B cell (primary cell): Measurements from ENCODE around the gene TMEM17. TPM values are rescaled to one million over a fixed set of nuclear protein-coding genes. Genes with fewer than 3 reads are reported as not detected.

ENCODE experiments used
- ATAC-seq: fragments of 200-7000 bp; cut with Tn5 transposase; one replicate; pipeline ENCODE4 v1.10.0; 2021; ENCODE audit warnings: low read depth, mild to moderate bottlenecking, moderate number of reproducible peaks, moderate library complexity
- CTCF ChIA-PET: fragments of 350-600 bp; sonication (Branson Sonifier 250); formaldehyde crosslinking; loops from one replicate; lab custom pipeline; 2021; ENCODE audit warnings: antibody characterized with exemption, inconsistent platforms; lab: Charles Lee
- POLR2A ChIA-PET: fragments of 350-600 bp; sonication (Branson Sonifier 250); formaldehyde crosslinking; loops from one replicate; lab custom pipeline; 2021; ENCODE audit warnings: antibody characterized with exemption; lab: Charles Lee
- DNase-seq: peaks from one replicate; pipeline ENCODE4 v3.0.0; 2013
- H2AFZ ChIP-seq: 2 replicates; pipeline ENCODE4 v1.6.1; 2012; ENCODE audit warnings: mild to moderate bottlenecking, low read depth, low read length; ENCODE audit not compliant: insufficient read depth, poor library complexity, severe bottlenecking
- H3K27ac ChIP-seq, 2 donors: 1 replicate in 1 of 2; 2 replicates in 1 of 2; pipeline ENCODE4 v1.5.1; 2012 to 2013; ENCODE audit warnings: low read length in 2 of 2, mild to moderate bottlenecking in 2 of 2, moderate library complexity in 1 of 2
- H3K27me3 ChIP-seq, 4 experiments: fragments of 200-600 bp in 1 of 4; sonication (generic) in 1 of 4; replicated peaks in 1 of 4; 1 replicate in 2 of 4; 2 replicates in 2 of 4; pipeline versions ENCODE4 v1.6.1 to v1.7.0; 2013 to 2016; ENCODE audit warnings: low read length in 3 of 4, mild to moderate bottlenecking in 2 of 4, mixed read lengths in 1 of 4, moderate library complexity in 1 of 4; ENCODE audit not compliant: insufficient read depth in 4 of 4, control insufficient read depth in 3 of 4; ENCODE audit errors: control extremely low read depth in 1 of 4
- H3K36me3 ChIP-seq, 2 experiments: replicated peaks in 1 of 2; 1 replicate in 1 of 2; 2 replicates in 1 of 2; pipeline versions ENCODE4 v1.6.1 to v1.7.1; 2013; ENCODE audit warnings: low read length in 1 of 2; ENCODE audit not compliant: insufficient read depth in 2 of 2, control insufficient read depth in 1 of 2; ENCODE audit errors: control extremely low read depth in 1 of 2, extremely low read depth in 1 of 2
- H3K4me1 ChIP-seq, 2 donors: fragments of 200-600 bp in 1 of 2; sonication (generic) in 1 of 2; 1 replicate in 1 of 2; 2 replicates in 1 of 2; pipeline versions ENCODE4 v1.5.1 to v1.6.1; 2013 to 2017; ENCODE audit warnings: low read length in 2 of 2; ENCODE audit not compliant: control insufficient read depth in 2 of 2, insufficient read depth in 2 of 2
- H3K4me2 ChIP-seq: replicated peaks from 2 replicates; pipeline ENCODE3; 2012; ENCODE audit warnings: mild to moderate bottlenecking, low read depth, low read length; ENCODE audit not compliant: poor library complexity, severe bottlenecking
- H3K4me3 ChIP-seq, 5 experiments: fragments of 200-600 bp in 1 of 5; sonication (generic) in 1 of 5; 1 replicate in 3 of 5; 2 replicates in 2 of 5; pipeline versions ENCODE4 v1.5.1 to v1.7.0; 2011 to 2016; ENCODE audit warnings: low read length in 4 of 5, mild to moderate bottlenecking in 4 of 5, low read depth in 2 of 5, control low read depth in 1 of 5, moderate library complexity in 1 of 5; ENCODE audit not compliant: insufficient read depth in 1 of 5; ENCODE audit errors: control extremely low read depth in 1 of 5, extremely low read depth in 1 of 5
- H3K79me2 ChIP-seq: fragments of 200-600 bp; sonication (generic); one replicate; pipeline ENCODE4 v1.6.0; 2016; ENCODE audit warnings: low read length; ENCODE audit not compliant: control insufficient read depth, insufficient read depth
- H3K9ac ChIP-seq: fragments of 200-600 bp; sonication (generic); 2 replicates; pipeline ENCODE4 v1.6.1; 2017; ENCODE audit warnings: mild to moderate bottlenecking, low read length, moderate library complexity
- H3K9me3 ChIP-seq, 3 donors: one replicate each; pipeline versions ENCODE4 v1.6.1 to v1.7.1; 2013; ENCODE audit warnings: low read length in 2 of 3; ENCODE audit not compliant: control insufficient read depth in 2 of 3, insufficient read depth in 1 of 3; ENCODE audit errors: control extremely low read depth in 1 of 3
- H4K20me1 ChIP-seq: 2 replicates; pipeline ENCODE4 v1.6.0; 2012; ENCODE audit warnings: mild to moderate bottlenecking, low read length; ENCODE audit not compliant: insufficient read depth, control insufficient read depth, poor library complexity, severe bottlenecking
- H3K27ac Mint-ChIP-seq: one replicate; pipeline ENCODE4 v1.8.0; 2021; ENCODE audit warnings: mixed read lengths
- H3K27me3 Mint-ChIP-seq: one replicate; pipeline ENCODE4 v1.8.0; 2021; ENCODE audit warnings: mixed read lengths
- H3K4me1 Mint-ChIP-seq: one replicate; pipeline ENCODE4 v1.8.0; 2021; ENCODE audit warnings: mixed read lengths
- H3K4me3 Mint-ChIP-seq: one replicate; pipeline ENCODE4 v1.8.0; 2021; ENCODE audit warnings: mixed read lengths
- H3K9me3 Mint-ChIP-seq: one replicate; pipeline ENCODE4 v1.8.0; 2022; ENCODE audit warnings: mixed read lengths; ENCODE audit not compliant: insufficient read depth
- EZH2 ChIP-seq: IDR thresholded peaks from 2 replicates; pipeline ENCODE4 v1.6.1; 2012; ENCODE audit warnings: borderline replicate concordance, low read depth, mild to moderate bottlenecking, moderate library complexity, low read length; ENCODE audit not compliant: insufficient read depth, poor library complexity, severe bottlenecking
- WGBS: methylation state at CpG from one replicate; pipeline ENCODE4 v1.1.5; 2013; ENCODE audit warnings: missing lambda C conversion rate; ENCODE audit not compliant: insufficient coverage; 5-methylcytosine and 5-hydroxymethylcytosine counted together
- intact Hi-C: fragments of 100-400 bp; cut with micrococcal nuclease; formaldehyde crosslinking; loops from one replicate; pipeline ENCODE4 v1.10.0; 2022
- polyA plus RNA-seq: library from polyadenylated mRNA; depleted of rRNA; stranded (reverse); fragments of >200 nt; gene quantifications from 2 replicates; pipeline ENCODE4 v1.2.3, GENCODE V29; 2012
- total RNA-seq, 2 donors: library from RNA; stranded (reverse); fragments of 120-200 nt in 1 of 2; gene quantifications; 1 replicate in 1 of 2; 2 replicates in 1 of 2; pipeline versions ENCODE4 v1.2.3 to v1.2.4, GENCODE V29; 2013 to 2022
- TF ChIP-seq, protein P1 (sequence below): fragments of 200-600 bp; IDR thresholded peaks from one replicate; pipeline ENCODE4 v1.8.0; 2022; ENCODE audit warnings: antibody characterized with exemption, mild to moderate bottlenecking

The TMEM17 gene
- total and polyA plus RNA-seq, 2 donors (not counting 1 experiment from before 2014, with no cell fraction given): not detected

DNA sequence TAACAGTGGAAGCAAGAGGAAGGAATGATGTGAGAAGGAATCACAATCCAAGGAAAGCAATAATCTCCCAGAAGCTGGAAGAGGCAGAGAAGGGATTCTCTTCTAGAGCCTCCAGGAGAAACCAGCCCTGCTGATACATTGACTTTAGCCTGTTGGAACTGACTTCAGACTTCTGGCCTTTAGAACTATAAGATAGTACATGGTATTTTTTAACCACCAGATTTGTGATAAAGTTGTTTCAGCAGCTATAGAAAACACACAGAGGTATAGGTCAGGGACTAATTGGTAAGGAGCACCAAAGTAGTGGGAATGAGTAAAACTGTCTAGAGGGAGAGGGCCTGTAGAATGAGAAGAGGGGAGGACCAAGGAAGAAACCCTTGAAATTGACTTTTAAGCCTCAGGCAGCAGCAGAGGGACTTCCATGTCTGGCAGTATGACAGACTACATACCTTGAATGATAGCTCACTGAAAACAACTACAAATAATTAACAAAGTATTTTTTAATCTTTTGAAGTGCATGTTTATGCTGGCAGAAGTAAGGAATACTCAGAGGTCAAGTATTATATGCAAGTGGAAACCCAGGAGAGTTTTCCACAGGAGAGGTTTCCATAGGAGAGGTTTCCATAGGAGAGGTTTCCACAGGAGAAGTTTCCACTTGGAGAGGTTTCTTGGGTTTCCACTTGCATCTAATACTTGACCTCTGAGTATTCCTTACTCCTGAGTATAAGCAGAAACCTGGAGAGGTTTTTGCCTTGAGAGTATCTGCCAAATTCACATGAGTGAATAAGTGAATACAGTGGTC, 33.8 kb upstream of the TMEM17 start:
- H2AFZ ChIP-seq: no peak overlapping the region
- Mint-ChIP-seq H3K4me3 (no peak overlapping the region), H3K27me3 (peaks cover 22% of the 10 kb centered on the region), H3K4me1 (no peaks in the 10 kb centered on the region), H3K9me3 (peaks cover 3% of the 10 kb centered on the region), H3K27ac (no peak overlapping the region)
- no peaks in the 10 kb centered on the region for H3K4me1 ChIP-seq
- intact Hi-C loops: no loop called here
- CTCF ChIA-PET: no interaction called here
- no peak overlapping the region for H3K4me3 ChIP-seq
- H3K9ac ChIP-seq: no peak overlapping the region
- no peaks in the 10 kb centered on the region for H4K20me1 ChIP-seq
- no peak overlapping the region for H3K27ac ChIP-seq
- H3K79me2 ChIP-seq: no peaks in the 10 kb centered on the region
- TF ChIP-seq EZH2: no peak
- TF ChIP-seq, protein P1, sequence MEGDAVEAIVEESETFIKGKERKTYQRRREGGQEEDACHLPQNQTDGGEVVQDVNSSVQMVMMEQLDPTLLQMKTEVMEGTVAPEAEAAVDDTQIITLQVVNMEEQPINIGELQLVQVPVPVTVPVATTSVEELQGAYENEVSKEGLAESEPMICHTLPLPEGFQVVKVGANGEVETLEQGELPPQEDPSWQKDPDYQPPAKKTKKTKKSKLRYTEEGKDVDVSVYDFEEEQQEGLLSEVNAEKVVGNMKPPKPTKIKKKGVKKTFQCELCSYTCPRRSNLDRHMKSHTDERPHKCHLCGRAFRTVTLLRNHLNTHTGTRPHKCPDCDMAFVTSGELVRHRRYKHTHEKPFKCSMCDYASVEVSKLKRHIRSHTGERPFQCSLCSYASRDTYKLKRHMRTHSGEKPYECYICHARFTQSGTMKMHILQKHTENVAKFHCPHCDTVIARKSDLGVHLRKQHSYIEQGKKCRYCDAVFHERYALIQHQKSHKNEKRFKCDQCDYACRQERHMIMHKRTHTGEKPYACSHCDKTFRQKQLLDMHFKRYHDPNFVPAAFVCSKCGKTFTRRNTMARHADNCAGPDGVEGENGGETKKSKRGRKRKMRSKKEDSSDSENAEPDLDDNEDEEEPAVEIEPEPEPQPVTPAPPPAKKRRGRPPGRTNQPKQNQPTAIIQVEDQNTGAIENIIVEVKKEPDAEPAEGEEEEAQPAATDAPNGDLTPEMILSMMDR: no peak
- H3K4me2 ChIP-seq: no peak overlapping the region
- DNase-seq (no peak), ATAC-seq (no peak)
- POLR2A ChIA-PET: no interaction called here
- H3K9me3 ChIP-seq: peaks cover 0 to 10% (median 2%) of the 10 kb centered on the region in 3 donors
- H3K36me3 ChIP-seq: no peaks in the 10 kb centered on the region
- H3K27me3 ChIP-seq: peaks cover 0 to 3% (median 0%) of the 10 kb centered on the region in 4 experiments

GRCh38 chr2:62538756-62539155, 32.8 kb upstream of the TMEM17 start:
- Histone ChIP-seq H3K4me1 (no peaks in the 10 kb centered on the region), H3K4me2 (no peak overlapping the region), H2AFZ (no peak overlapping the region), H3K27ac (no peak overlapping the region), H3K9ac (no peak overlapping the region), H3K9me3 (peaks cover 0 to 10% (median 2%) of the 10 kb centered on the region in 3 donors), H3K36me3 (no peaks in the 10 kb centered on the region), H4K20me1 (no peaks in the 10 kb centered on the region), H3K79me2 (no peaks in the 10 kb centered on the region), H3K27me3 (peaks cover 0 to 3% (median 0%) of the 10 kb centered on the region in 4 experiments), H3K4me3 (no peak overlapping the region)
- TF ChIP-seq, protein P1: no peak
- TF ChIP-seq EZH2: no peak
- no CpG with 5 or more reads among the region's 1 CpG for WGBS
- Mint-ChIP-seq H3K9me3 (peaks cover 9% of the 10 kb centered on the region), H3K27me3 (peaks cover 27% of the 10 kb centered on the region), H3K27ac (no peak overlapping the region), H3K4me1 (no peaks in the 10 kb centered on the region), H3K4me3 (no peak overlapping the region)
- no peak for ATAC-seq
- POLR2A ChIA-PET: no interaction called here
- DNase-seq: no peak
- intact Hi-C loops: no loop called here
- CTCF ChIA-PET: no interaction called here
